Karpas-422 (cell line): ENCODE measurements around the gene LIMS1. TPM values are rescaled to one million over a fixed set of nuclear protein-coding genes. Genes with fewer than 3 reads are reported as not detected.

Experiments
- DNase-seq: peaks from one replicate; pipeline ENCODE4 v3.0.0-alpha.2; 2015
- H2AFZ ChIP-seq: fragments of 200-600 bp; sonication (generic); 2 replicates; pipeline ENCODE4 v1.6.1; 2014; ENCODE audit warnings: antibody characterized with exemption, low read length, mixed read lengths
- H3K27ac ChIP-seq: fragments of 200-600 bp; sonication (generic); 2 replicates; pipeline ENCODE4 v1.5.1; 2014; ENCODE audit warnings: mild to moderate bottlenecking, low read length, moderate library complexity
- H3K27me3 ChIP-seq: fragments of 200-600 bp; sonication (generic); 2 replicates; pipeline ENCODE4 v1.6.1; 2014; ENCODE audit warnings: low read length, mixed read lengths
- H3K36me3 ChIP-seq: fragments of 200-600 bp; sonication (generic); 2 replicates; pipeline ENCODE4 v1.6.1; 2014; ENCODE audit warnings: low read length, mixed read lengths; ENCODE audit not compliant: insufficient read depth
- H3K4me1 ChIP-seq: fragments of 200-600 bp; sonication (generic); 2 replicates; pipeline ENCODE4 v1.6.1; 2014; ENCODE audit warnings: mild to moderate bottlenecking, low read length, mixed read lengths
- H3K4me2 ChIP-seq: fragments of 200-600 bp; sonication (generic); 2 replicates; pipeline ENCODE4 v1.6.1; 2014; ENCODE audit warnings: low read length, low read depth, mild to moderate bottlenecking; ENCODE audit not compliant: poor library complexity, severe bottlenecking
- H3K4me3 ChIP-seq: fragments of 200-600 bp; sonication (generic); 2 replicates; pipeline ENCODE4 v1.5.1; 2014; ENCODE audit warnings: mild to moderate bottlenecking, antibody characterized with exemption, low read length, mixed read lengths
- H3K79me2 ChIP-seq: fragments of 200-600 bp; sonication (generic); 2 replicates; pipeline ENCODE4 v1.6.1; 2014; ENCODE audit warnings: mild to moderate bottlenecking, low read length, mixed read lengths
- H3K9ac ChIP-seq: fragments of 200-600 bp; sonication (generic); 2 replicates; pipeline ENCODE4 v1.6.0; 2014; ENCODE audit warnings: low read length
- H3K9me2 ChIP-seq: fragments of 200-600 bp; sonication (generic), shearing (Covaris generic); replicated peaks from 2 replicates; pipeline ENCODE4 v1.6.0; 2014; ENCODE audit warnings: mild to moderate bottlenecking, low read length, moderate library complexity; ENCODE audit not compliant: insufficient read depth
- H3K9me3 ChIP-seq: fragments of 300-700, 200-600 bp; sonication (generic); 2 replicates; pipeline ENCODE4 v1.6.1; 2014; ENCODE audit warnings: low read length, mixed read lengths
- H4K20me1 ChIP-seq: fragments of 200-600 bp; sonication (generic); 2 replicates; pipeline ENCODE4 v1.6.1; 2014; ENCODE audit warnings: mild to moderate bottlenecking, antibody characterized with exemption, low read length, low read depth; ENCODE audit not compliant: insufficient read depth
- total RNA-seq: library from RNA; depleted of rRNA; stranded (reverse); fragments of >200 nt; shearing (Covaris generic); gene quantifications from 2 replicates; pipeline ENCODE4 v1.2.3, GENCODE V29; 2014; ENCODE audit warnings: low replicate concordance

Gene LIMS1
- total RNA-seq, 1 experiment from 2014 or later = 9.7 TPM

- Histone ChIP-seq H3K27me3 (no peaks in the 10 kb centered on the region), H3K9me3 (no peaks in the 10 kb centered on the region), H2AFZ (no peak overlapping the region), H3K4me2 (no peak overlapping the region), H4K20me1 (peaks cover 30% of the 10 kb centered on the region), H3K4me3 (no peak overlapping the region), H3K79me2 (no peaks in the 10 kb centered on the region), H3K4me1 (no peaks in the 10 kb centered on the region), H3K36me3 (no peaks in the 10 kb centered on the region), H3K9me2 (no peaks in the 10 kb centered on the region), H3K9ac (no peak overlapping the region), H3K27ac (no peak overlapping the region)
- DNase-seq = no peak
Observed at GRCh38 chr2:108605947-108606346, 71.7 kb downstream of the LIMS1 start.

DNA sequence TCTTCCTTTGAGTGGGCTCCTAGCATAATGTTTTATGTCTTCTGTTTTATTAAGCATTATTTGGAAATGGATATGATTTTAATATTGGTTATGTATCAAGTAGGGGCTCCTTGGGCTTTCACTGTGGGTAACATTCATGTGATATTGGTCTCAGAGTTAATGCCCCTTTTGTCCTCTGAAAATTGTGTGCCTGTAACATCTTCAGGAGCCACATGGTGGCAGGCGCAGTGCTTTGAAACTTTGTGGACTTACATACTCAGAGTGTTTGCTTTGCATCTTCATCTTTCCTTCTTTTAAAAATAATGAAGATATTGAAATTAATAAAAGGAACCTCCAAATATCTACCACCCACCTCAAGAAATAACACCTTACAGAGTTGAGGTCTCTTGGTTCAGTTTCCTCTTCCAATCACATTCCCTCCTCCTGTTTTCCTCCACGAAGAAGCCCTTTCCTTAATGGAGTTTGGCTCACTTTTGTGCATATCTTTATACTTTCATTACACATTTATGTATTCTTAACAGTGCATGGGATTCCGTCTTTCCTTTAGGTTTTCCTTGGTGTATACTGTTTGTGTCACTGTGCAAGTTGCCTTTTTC, 73.5 kb downstream of the LIMS1 start:
- Histone ChIP-seq H3K36me3 (no peaks in the 10 kb centered on the region), H3K9me2 (no peaks in the 10 kb centered on the region), H3K9me3 (no peaks in the 10 kb centered on the region), H3K27ac (no peak overlapping the region), H3K27me3 (no peaks in the 10 kb centered on the region), H3K4me2 (no peak overlapping the region), H3K79me2 (no peaks in the 10 kb centered on the region), H2AFZ (no peak overlapping the region), H4K20me1 (peaks cover 34% of the 10 kb centered on the region), H3K9ac (no peak overlapping the region), H3K4me1 (no peaks in the 10 kb centered on the region), H3K4me3 (no peak overlapping the region)
- peak; percentile 71 for DNase-seq

DNA sequence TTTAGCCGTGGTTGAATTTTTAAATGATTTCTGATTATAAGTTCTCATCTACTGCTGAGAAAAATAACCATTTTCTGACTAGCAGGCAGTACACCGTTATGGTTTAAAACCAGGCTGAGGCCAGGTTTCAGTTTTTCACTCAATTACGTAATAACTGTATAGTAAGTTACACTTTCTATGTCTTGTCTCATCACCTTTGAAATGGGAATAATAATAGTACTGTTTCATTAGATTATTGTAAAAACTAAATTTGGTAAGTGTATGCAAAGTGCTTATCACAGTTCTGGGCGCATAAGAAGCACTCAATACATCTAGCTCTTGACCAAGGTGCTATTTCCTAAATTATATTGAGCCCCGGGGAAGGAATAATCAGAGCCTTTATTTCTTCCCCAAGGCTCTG, 76.8 kb downstream of the LIMS1 start:
- peaks cover 39% of the 10 kb centered on the region for H4K20me1 ChIP-seq
- H3K4me3 ChIP-seq = no peak overlapping the region
- H3K4me1 ChIP-seq = no peaks in the 10 kb centered on the region
- no peaks in the 10 kb centered on the region for H3K9me2 ChIP-seq
- no peak overlapping the region for H3K9ac ChIP-seq
- H3K9me3 ChIP-seq = no peaks in the 10 kb centered on the region
- no peaks in the 10 kb centered on the region for H3K36me3 ChIP-seq
- H3K27ac ChIP-seq = no peak overlapping the region
- no peaks in the 10 kb centered on the region for H3K27me3 ChIP-seq
- no peaks in the 10 kb centered on the region for H3K79me2 ChIP-seq
- no peak overlapping the region for H2AFZ ChIP-seq
- no peak overlapping the region for H3K4me2 ChIP-seq
- no peak for DNase-seq

GRCh38 chr2:108612153-108612513, 77.9 kb downstream of the LIMS1 start:
- Histone ChIP-seq H3K79me2 (no peaks in the 10 kb centered on the region), H3K27ac (no peak overlapping the region), H3K4me1 (no peaks in the 10 kb centered on the region), H3K9me2 (no peaks in the 10 kb centered on the region), H2AFZ (no peak overlapping the region), H3K9ac (no peak overlapping the region), H3K27me3 (no peaks in the 10 kb centered on the region), H4K20me1 (peaks cover 38% of the 10 kb centered on the region), H3K4me3 (no peak overlapping the region), H3K9me3 (no peaks in the 10 kb centered on the region), H3K36me3 (no peaks in the 10 kb centered on the region), H3K4me2 (no peak overlapping the region)
- DNase-seq = no peak

DNA sequence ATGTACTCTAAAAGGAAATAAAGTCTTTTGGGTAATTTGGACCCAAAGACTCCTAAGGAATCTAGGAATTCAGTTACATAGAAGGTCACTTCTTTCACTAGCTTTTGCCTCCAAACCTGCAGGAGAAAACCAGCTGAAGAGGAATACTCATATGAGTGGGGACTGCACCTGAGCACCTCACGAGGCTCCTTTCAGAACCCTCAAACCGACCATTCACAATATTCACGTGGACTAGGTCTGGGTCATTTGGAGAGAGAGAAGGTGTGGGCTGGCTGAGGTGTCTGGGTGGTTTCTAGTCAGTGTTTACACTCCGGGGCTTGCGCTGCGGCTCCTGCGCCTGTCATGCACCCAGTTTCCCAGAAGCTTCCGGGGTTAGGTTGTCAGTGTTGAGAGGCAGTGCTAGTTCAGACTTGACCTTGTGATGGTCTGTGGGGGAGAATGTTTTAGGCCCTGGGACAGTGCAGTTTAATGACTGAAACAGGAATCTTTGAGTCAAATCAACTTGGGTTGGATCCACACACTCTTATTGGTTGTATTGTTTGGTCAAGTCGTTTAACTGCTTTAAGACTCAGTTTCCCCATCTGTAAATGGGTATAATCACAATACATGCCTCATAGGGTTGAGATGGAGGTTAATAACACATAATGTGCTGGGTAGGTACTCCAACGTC, 78.4 kb downstream of the LIMS1 start:
- Histone ChIP-seq H3K79me2 (no peaks in the 10 kb centered on the region), H3K9me3 (no peaks in the 10 kb centered on the region), H4K20me1 (peaks cover 39% of the 10 kb centered on the region), H3K9ac (no peak overlapping the region), H3K9me2 (no peaks in the 10 kb centered on the region), H3K27ac (no peak overlapping the region), H3K4me2 (no peak overlapping the region), H3K4me3 (no peak overlapping the region), H3K36me3 (no peaks in the 10 kb centered on the region), H2AFZ (no peak overlapping the region), H3K27me3 (no peaks in the 10 kb centered on the region), H3K4me1 (no peaks in the 10 kb centered on the region)
- DNase-seq = no peak

- H3K9ac ChIP-seq = no peak overlapping the region
- no peaks in the 10 kb centered on the region for H3K9me3 ChIP-seq
- no peaks in the 10 kb centered on the region for H3K27me3 ChIP-seq
- no peak overlapping the region for H3K4me2 ChIP-seq
- no peak overlapping the region for H2AFZ ChIP-seq
- no peaks in the 10 kb centered on the region for H3K36me3 ChIP-seq
- no peaks in the 10 kb centered on the region for H3K9me2 ChIP-seq
- H4K20me1 ChIP-seq = peaks cover 46% of the 10 kb centered on the region
- H3K4me1 ChIP-seq = no peaks in the 10 kb centered on the region
- no peak for DNase-seq
- no peaks in the 10 kb centered on the region for H3K79me2 ChIP-seq
- no peak overlapping the region for H3K27ac ChIP-seq
- H3K4me3 ChIP-seq = no peak overlapping the region
Observed at GRCh38 chr2:108613261-108614042, 79.2 kb downstream of the LIMS1 start.

DNA sequence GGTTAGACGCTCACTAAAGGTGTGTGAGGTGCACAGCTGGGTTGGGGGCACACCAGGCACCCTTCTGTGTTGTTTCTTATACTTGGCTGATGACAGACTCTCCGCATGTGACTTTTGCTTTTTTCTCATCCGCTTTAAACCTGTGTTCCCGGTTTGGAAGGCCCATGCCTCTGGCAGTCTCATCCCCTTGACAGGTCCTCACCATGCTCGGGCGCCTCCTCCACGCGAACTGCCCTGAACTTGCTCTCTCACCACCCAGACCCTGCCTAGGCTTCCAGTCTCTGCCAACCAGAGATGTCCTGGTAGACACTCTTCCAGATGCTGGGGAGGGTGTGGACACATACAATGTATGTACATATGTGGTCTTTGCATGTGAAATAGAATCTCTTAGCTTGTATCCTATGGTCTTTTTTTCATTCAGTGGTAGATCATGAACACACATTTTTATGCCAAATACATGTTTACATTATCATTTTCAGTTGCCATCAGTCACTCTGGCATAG, 79.8 kb downstream of the LIMS1 start:
- Histone ChIP-seq H4K20me1 (peaks cover 43% of the 10 kb centered on the region), H3K4me2 (no peak overlapping the region), H3K27ac (no peak overlapping the region), H3K36me3 (no peaks in the 10 kb centered on the region), H2AFZ (no peak overlapping the region), H3K4me1 (no peaks in the 10 kb centered on the region), H3K79me2 (no peaks in the 10 kb centered on the region), H3K9me3 (no peaks in the 10 kb centered on the region), H3K4me3 (no peak overlapping the region), H3K27me3 (no peaks in the 10 kb centered on the region), H3K9ac (no peak overlapping the region), H3K9me2 (no peaks in the 10 kb centered on the region)
- no peak for DNase-seq

DNA sequence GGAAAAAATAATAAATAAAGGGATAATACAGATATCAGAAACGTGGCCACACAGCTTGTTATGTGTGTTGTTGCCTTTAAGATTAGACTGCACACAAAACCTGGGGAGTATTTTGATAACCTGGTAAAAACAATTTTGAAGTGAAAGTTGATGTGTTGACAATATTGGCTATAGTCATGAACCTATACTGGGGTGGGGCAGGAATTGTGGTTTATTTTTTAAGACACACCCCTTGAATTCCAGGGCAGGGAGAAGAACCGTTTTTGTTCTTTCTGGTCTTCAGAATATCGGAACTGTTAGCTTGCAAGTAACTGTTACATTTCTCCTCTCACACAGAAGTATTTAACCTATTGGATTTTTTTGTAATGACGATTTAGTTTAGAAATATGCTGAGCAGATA, 80.4 kb downstream of the LIMS1 start:
- no peaks in the 10 kb centered on the region for H3K27me3 ChIP-seq
- H3K79me2 ChIP-seq = no peaks in the 10 kb centered on the region
- no peak overlapping the region for H2AFZ ChIP-seq
- no peak overlapping the region for H3K9ac ChIP-seq
- H3K4me1 ChIP-seq = no peaks in the 10 kb centered on the region
- no peaks in the 10 kb centered on the region for H3K9me2 ChIP-seq
- H3K9me3 ChIP-seq = no peaks in the 10 kb centered on the region
- peaks cover 37% of the 10 kb centered on the region; the same call in 1 of the 2 replicates for H4K20me1 ChIP-seq
- H3K27ac ChIP-seq = no peak overlapping the region
- H3K4me3 ChIP-seq = no peak overlapping the region
- H3K4me2 ChIP-seq = no peak overlapping the region
- no peaks in the 10 kb centered on the region for H3K36me3 ChIP-seq
- DNase-seq = no peak
